Fibroblast of skin of scalp (primary cell): ENCODE data around the gene HOXD8.
A peak's percentile ranks its signal among the peaks of the same experiment; 100 is the strongest.

Source experiments
- DNase-seq: peaks from one replicate; pipeline ENCODE4 v3.0.0-alpha.2; 2013

The HOXD8 gene

GRCh38 chr2:176160986-176161824 lies 31.7 kb downstream of the HOXD8 start:
- no peak for DNase-seq

GRCh38 chr2:176161825-176162626 lies 32.5 kb downstream of the HOXD8 start:
- peak; percentile 89 for DNase-seq

GRCh38 chr2:176162911-176163671 lies 33.6 kb downstream of the HOXD8 start:
- DNase-seq = no peak

- no peak for DNase-seq
These were observed 34.2 kb downstream of the HOXD8 start for GRCh38 chr2:176163672-176164056.

- no peak for DNase-seq
These were observed 34.7 kb downstream of the HOXD8 start for GRCh38 chr2:176164201-176164600.

- DNase-seq = no peak
These were observed 35.3 kb downstream of the HOXD8 start for GRCh38 chr2:176164611-176165369.

- no peak for DNase-seq
These were observed 36.0 kb downstream of the HOXD8 start for GRCh38 chr2:176165370-176166050.

GRCh38 chr2:176166272-176166671 lies 36.8 kb downstream of the HOXD8 start:
- peak; percentile 68 for DNase-seq

GRCh38 chr2:176167398-176167797 lies 37.9 kb downstream of the HOXD8 start:
- peak; percentile 41 for DNase-seq

GRCh38 chr2:176169181-176169580 lies 39.7 kb downstream of the HOXD8 start:
- no peak for DNase-seq

GRCh38 chr2:176169711-176170110 lies 40.2 kb downstream of the HOXD8 start:
- no peak for DNase-seq

GRCh38 chr2:176170602-176171305 lies 41.2 kb downstream of the HOXD8 start:
- no peak for DNase-seq

GRCh38 chr2:176171351-176172006 lies 42.0 kb downstream of the HOXD8 start:
- no peak for DNase-seq

- DNase-seq = no peak
These were observed 42.7 kb downstream of the HOXD8 start for GRCh38 chr2:176172007-176172894.

- no peak for DNase-seq
These were observed 43.5 kb downstream of the HOXD8 start for GRCh38 chr2:176172895-176173566.

GRCh38 chr2:176173567-176174381 lies 44.3 kb downstream of the HOXD8 start:
- no peak for DNase-seq

- no peak for DNase-seq
These were observed 44.9 kb downstream of the HOXD8 start for GRCh38 chr2:176174382-176174823.
